DMS 273 (cell line): ENCODE results near the gene CPT1B.
"Not testable (repeated sequence)": the region's sequence is repeated elsewhere in the genome, so short reads cannot be mapped to it uniquely, and the experiment has no call there.

Experiments used
- DNase-seq: peaks from one replicate; lab custom pipeline; 2025; ENCODE audit not compliant: unreplicated experiment; lab: John Stamatoyannopoulos, UW

Gene CPT1B

GRCh38 chr22:50529897-50530579 lies 48.2 kb downstream of the CPT1B start, which contains the start of gene TYMP:
Gene TYMP, minus strand, starts transcription at chr22:50530012. Its CDS starts 303 bp downstream, at chr22:50529709.
- peak; percentile 63 for DNase-seq

GRCh38 chr22:50529416-50529896 lies 48.8 kb downstream of the CPT1B start:
- DNase-seq = peak; percentile 43

GRCh38 chr22:50528682-50529415 lies 49.4 kb downstream of the CPT1B start:
- no peak for DNase-seq

- no peak for DNase-seq
Observed at GRCh38 chr22:50527921-50528681, 50.1 kb downstream of the CPT1B start.

- DNase-seq = peak; percentile 27
Observed at GRCh38 chr22:50526834-50527801, 51.1 kb downstream of the CPT1B start.

GRCh38 chr22:50526108-50526833 lies 52.0 kb downstream of the CPT1B start:
- DNase-seq = peak; percentile 91

- DNase-seq = no peak
Observed at GRCh38 chr22:50525858-50526107, 52.4 kb downstream of the CPT1B start.

- DNase-seq = peak; percentile 98
Observed at GRCh38 chr22:50525104-50525857, 52.9 kb downstream of the CPT1B start, which contains the start of gene SCO2. Gene SCO2, minus strand, starts transcription at chr22:50525598. Its CDS starts 1,187 bp downstream, at chr22:50524411.

- peak; percentile 63 for DNase-seq
Observed at GRCh38 chr22:50524676-50525103, 53.5 kb downstream of the CPT1B start.

- DNase-seq = peak; percentile 74
Observed at GRCh38 chr22:50523806-50524675, 54.2 kb downstream of the CPT1B start.

GRCh38 chr22:50523458-50523805 lies 54.8 kb downstream of the CPT1B start:
- DNase-seq = no peak

- no peak for DNase-seq
Observed at GRCh38 chr22:50522806-50523438, 55.3 kb downstream of the CPT1B start.

- DNase-seq = no peak
Observed at GRCh38 chr22:50522208-50522805, 55.9 kb downstream of the CPT1B start.

- DNase-seq = no peak
Observed at GRCh38 chr22:50521710-50522109, 56.5 kb downstream of the CPT1B start.

GRCh38 chr22:50520826-50521453 lies 57.3 kb downstream of the CPT1B start:
- no peak for DNase-seq

GRCh38 chr22:50520184-50520583 lies 58.0 kb downstream of the CPT1B start:
- not testable (repeated sequence) for DNase-seq

- DNase-seq = no peak
Observed at GRCh38 chr22:50519151-50519550, 59.1 kb downstream of the CPT1B start.
